Nucleus accumbens (tissue), 56 donors: ENCODE data around the gene GADL1.

Experiments used
- DNase-seq, 56 donors: peaks; one replicate each; lab custom pipeline; 2025; lab: John Stamatoyannopoulos, UW

Gene GADL1

GRCh38 chr3:30683769-30684168 lies 210.7 kb downstream of the GADL1 start:
- DNase-seq = no peak

DNA sequence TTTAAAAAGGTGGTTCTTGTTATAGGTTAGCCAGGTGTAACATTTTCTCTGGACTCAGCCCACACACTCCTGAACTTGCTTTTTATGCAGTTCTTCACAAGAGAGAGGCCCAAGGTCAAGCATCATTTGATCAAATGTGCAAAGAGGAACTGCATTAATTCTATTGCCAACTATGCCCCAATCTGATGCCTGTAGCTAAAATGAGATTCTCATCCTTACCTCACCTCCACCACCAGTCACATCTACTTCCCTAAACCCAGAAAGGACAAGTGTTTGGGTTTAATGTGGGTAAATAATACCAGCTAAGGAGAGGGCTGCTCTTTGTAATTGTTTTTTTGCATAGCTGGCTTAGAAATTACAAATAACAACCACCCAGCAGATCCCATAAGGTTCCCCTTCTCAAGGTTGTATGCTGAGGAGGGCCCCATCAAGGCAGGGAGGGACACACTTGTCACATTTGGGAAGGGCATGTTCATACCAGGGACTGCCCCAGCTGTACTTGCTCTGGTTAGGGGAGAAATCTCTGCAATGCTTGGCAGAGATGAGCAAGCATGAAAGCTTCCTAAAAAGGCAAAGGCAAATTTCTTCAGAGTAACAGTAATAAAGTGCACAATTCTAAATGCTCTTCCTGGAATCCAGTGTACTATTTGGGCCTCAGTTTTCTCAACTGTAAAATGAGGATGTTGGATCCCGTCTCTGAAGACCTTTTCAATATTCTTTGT lies 211.9 kb downstream of the GADL1 start:
- no peak for DNase-seq

DNA sequence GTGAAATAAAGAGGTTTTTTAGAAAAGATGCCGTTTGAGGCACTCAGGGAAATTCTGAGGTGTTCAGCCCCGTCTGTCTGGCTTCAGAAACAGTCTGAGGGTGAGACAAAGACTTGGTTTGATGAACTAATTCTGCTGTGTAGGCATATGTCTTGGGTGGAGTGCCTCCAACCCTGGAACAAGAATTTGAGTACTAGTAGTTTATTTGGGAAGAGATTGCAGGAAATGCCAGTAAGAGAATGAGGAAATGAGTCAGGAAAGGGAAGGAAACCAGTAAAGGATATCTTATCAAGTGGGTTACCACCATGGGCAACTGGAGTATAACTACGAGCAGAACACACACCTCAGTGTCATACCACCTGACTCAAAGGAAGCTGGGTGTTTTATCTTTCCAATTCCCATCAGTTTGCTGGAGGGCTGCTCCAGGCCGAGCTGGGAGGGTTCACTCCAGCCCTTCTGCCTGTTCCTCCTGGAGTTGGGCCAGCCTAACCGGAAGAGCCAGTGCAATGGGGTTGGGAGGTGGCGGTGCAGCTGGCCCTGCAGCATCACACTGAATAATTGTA lies 212.7 kb downstream of the GADL1 start:
- DNase-seq = peak in 25 of 56 donors; percentile 10 to 56 (median 27)

- DNase-seq = peak in 54 of 56 donors; percentile 12 to 93 (median 72)
These were observed 213.4 kb downstream of the GADL1 start for GRCh38 chr3:30680789-30681648.

DNA sequence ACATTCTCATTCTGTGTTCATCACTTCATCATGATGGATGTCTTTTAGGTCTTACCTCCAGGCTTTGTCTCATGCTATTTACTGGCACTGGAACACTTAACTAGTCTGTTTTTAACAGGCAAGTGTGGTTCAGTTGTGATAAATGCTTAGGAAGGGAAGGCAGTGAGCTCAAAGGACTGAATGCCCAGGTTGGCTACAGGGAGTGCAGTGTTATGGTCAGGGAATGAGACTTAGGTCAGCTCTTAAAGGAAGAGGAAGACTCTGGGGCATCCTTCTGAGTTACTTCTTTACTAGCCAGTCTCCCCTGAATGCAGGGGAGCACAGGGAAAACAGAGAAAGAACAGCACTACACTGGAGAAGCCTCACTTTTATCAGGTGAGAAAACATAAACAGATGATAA lies 215.4 kb downstream of the GADL1 start:
- no peak for DNase-seq

GRCh38 chr3:30677347-30677685 lies 217.1 kb downstream of the GADL1 start:
- DNase-seq = no peak

DNA sequence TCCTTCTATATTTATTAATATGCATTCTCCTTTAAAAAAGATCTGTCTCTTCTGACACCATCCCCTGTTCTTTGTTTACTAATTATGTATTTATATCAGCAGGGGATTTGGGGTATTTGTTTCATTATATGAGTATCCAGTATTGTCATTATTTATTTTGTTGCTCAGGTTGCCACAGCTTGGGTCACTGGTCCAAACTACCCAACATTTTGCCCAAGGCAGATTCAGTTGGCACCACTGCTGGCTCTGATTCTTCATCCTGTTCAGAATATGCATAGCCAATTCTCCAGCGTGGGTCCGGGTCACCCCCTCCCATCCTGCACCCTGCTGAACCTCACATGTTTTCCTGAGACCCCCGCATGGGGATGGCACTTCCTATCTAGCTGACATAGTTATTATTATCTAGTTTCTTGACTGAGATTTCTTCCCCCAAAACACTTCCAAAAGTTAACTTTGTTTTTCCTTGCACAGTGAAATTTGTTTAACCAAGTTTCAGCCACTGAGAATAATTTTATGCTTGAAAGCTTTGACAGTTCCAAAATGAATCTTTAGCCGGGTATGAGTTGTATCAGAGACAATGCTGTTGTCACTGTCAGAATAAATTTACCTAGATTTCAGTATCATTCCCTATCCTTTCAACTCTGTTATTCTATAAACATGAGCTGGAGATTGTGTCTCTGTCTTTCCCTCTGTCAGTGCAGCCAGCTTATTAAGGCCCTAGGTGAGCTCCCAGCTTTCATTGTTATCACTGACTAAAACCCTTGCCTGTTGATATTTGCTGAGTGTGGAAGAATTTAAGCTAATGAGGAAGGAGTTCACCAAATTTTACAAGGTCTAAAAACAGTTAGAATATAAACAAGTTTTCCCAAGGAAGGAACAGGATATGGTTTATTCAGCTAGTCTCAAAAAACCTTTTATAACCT lies 217.8 kb downstream of the GADL1 start:
- no peak for DNase-seq
